ENCODE results near the gene CD160.
"Not testable (repeated sequence)": the region's sequence is repeated elsewhere in the genome, so short reads cannot be mapped to it uniquely, and the experiment has no call there.

CD160 gene

DNA sequence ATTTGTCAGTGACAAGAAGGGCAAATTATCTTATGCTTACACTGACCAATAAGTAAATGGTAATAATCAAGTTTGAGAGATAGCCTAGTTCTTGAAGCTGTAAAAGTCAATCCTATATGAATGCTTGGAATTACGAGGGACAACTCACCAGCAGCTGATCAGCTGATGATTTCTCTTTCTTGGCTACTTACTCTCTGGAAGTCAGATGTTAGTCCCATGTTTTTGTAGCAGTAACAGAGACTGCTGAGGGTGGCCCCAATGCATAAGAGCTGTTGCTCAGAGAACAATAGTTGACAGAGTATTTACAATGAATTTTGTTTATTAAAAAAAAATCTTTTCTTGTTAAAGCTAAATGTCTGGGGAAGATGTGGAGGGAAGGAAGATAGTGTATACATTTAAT is 39.3 kb downstream of the CD160 start:
- DNase-seq (ENCODE audit: low spot score): no peak

DNA sequence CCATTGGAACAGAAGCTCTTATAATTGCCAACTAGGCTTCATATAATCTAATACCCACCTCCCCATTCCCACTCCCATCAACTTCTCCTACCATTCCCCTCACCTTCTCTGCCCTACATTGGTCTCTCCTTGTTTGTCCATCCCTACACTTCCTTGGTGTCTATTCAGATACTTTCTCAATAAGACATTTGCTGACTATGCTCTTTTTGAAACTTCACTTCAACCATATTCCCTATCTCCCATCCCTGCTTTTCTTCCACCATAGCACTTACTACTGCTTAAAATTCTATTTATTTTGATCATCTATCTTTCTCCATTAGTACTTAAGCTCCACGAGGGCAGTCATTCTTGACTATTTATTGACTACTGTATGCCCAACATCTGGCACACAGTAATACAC is 40.4 kb downstream of the CD160 start:
- no peak for DNase-seq (ENCODE audit: low spot score)

DNA sequence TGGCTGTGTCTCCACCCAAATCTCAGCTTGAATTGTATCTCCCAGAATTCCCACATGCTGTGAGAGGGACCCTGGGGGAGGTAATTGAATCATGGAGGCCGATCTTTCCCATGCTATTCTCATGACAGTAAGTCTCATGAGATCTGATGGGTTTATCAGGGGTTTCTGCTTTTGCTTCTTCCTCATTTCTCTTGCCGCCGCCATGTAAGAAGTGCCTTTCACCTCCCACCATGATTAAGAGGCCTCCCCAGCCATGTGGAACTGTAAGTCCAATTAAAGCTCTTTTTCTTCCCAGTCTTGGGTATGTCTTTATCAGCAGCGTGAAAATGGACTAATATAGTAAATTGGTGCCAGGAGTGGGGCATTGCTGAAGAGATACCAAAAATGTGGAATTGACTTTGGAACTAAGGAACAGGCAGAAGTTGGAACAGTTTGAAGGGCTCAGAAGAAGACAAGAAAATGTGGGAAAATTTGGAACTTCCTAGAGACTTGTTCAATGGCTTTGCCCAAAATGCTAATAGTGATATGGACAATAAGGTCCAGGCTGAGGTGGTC is 41.2 kb downstream of the CD160 start:
- not testable (repeated sequence) for DNase-seq (ENCODE audit: low spot score)

DNA sequence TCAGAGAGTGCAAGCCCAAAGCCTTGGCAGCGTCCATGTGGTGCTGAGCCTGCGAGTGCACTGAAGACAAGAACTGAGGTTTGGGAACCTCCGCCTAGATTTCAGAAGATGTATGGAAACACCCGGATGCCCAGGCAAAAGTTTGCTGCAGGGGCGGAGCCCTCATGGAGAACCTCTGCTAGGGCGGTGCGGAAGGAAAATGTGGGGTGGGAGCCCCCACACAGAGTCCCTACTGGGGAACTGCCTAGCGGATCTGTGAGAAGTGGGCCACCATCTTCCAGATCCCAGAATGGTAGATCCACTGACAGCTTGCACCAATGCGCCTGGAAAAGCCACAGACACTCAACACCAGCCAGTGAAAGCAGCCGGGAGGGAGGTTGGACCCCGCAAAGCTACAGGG is 42.2 kb downstream of the CD160 start:
- DNase-seq (ENCODE audit: low spot score): not testable (repeated sequence)

DNA sequence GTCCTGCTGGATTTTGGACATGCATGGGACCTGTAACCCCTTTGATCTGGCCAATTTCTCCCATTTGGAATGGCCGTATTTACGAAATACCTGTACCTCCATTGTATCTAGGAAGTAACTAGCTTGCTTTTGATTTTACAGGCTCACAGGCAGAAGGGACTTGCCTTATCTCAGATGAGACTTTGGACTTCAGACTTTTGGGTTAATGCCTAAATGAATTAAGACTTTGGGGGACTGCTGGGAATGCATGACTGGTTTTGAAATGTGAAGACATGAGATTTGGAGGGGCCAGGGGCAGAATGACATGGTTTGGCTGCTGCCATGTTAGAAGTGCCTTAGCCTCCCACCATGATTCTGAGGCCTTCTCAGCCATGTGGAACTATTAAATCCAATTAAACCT is 42.7 kb downstream of the CD160 start:
- not testable (repeated sequence) for DNase-seq (ENCODE audit: low spot score)

DNA sequence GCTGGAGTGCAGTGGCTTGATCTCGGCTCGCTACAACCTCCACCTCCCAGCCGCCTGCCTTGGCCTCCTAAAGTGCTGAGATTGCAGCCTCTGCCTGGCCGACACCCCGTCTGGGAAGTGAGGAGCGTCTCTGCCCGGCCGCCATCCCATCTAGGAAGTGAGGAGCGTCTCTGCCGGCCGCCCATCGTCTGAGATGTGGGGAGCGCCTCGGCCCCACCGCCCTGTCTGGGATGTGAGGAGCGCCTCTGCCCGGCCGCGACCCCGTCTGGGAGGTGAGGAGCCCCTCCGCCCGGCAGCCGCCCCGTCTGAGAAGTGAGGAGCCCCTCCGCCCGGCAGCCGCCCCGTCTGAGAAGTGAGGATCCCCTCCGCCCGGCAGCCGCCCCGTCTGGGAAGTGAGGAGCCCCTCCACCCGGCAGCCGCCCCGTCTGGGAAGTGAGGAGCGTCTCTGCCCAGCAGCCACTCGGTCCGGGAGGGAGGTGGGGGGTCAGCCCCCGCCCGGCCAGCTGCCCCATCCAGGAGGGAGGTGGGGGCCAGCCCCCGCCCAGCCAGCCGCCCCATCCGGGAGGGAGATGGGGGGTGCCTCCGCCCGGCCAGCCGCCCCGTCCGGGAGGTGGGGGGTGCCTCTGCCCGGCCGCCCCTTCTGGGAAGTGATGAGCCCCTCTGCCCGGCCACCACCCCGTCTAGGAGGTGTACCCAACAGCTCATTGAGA is 45.1 kb downstream of the CD160 start:
- not testable (repeated sequence) for DNase-seq (ENCODE audit: low spot score)

DNA sequence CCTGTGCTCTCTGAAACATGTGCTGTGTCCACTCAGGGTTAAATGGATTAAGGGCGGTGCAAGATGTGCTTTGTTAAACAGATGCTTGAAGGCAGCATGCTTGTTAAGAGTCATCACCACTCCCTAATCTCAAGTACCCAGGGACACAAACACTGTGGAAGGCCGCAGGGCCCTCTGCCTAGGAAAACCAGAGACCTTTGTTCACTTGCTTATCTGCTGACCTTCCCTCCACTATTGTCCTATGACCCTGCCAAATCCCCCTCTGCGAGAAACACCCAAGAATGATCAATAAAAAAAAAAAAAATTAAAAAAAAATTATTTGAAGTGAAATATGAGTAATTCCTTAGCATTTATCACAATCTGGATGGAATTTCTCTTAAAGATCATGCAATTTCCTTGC is 45.8 kb downstream of the CD160 start:
- DNase-seq (ENCODE audit: low spot score): not testable (repeated sequence)

DNA sequence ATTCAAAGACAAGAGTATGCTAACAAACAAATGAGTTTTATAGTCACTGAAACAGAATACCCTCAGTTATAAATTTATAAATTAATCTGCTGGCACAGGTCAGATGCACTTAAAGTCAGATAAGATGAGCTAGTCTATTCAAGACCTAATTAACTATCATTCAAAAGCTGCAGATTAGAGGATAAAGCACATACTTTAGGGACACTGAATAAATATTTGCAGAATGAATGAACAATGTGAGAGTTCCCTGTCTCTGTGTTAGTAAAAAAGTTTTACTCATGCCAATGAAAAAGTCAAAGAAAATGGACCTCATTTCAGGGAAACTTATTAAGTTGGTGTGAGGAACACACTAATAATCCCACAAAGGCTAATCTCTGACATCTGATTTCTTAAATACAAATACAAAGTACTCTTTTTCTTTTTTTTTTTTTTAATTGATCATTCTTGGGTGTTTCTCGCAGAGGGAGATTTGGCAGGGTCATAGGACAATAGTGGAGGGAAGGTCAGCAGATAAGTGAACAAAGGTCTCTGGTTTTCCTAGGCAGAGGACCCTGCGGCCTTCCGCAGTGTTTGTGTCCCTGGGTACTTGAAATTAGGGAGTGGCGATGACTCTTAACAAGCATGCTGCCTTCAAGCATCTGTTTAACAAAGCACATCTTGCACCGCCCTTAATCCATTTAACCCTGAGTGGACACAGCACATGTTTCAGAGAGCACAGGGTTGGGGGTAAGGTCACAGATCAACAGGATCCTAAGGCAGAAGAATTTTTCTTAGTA is 46.5 kb downstream of the CD160 start:
- DNase-seq (ENCODE audit: low spot score): not testable (repeated sequence)

DNA sequence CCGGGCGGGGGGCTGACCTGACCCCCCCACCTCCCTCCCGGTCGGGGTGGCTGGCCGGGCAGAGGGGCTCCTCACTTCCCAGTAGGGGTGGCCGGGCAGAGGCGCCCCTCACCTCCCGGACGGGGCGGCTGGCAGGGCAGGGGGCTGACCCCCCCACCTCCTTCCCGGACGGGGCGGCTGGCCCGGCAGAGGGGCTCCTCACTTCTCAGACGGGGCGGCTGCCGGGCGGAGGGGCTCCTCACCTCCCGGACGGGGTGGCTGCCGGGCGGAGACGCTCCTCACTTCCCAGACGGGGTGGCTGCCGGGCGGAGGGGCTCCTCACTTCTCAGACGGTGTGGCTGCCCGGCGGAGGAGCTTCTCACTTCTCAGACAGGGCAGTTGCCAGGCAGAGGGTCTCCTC is 47.6 kb downstream of the CD160 start:
- DNase-seq (ENCODE audit: low spot score): not testable (repeated sequence)

DNA sequence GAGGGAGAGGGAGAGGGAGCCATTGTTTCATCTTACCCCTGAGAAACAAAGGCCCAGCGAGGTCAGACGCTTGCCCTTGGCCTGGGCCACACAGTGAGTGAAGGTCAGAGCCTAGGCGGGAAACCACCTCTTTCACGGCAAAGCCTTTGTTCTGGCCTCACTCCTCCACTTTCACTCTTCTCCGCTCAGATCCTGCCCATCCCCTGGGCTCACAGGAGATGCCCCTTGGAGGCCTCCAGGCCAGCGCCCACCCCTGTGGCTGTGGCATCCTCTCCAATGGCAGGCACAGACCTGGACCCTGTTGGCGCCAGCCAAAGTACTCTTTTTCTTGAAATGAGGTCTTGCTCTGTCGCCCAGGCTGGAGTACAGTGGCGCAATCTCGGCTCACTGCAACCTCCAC is 48.7 kb downstream of the CD160 start:
- not testable (repeated sequence) for DNase-seq (ENCODE audit: low spot score)

DNA sequence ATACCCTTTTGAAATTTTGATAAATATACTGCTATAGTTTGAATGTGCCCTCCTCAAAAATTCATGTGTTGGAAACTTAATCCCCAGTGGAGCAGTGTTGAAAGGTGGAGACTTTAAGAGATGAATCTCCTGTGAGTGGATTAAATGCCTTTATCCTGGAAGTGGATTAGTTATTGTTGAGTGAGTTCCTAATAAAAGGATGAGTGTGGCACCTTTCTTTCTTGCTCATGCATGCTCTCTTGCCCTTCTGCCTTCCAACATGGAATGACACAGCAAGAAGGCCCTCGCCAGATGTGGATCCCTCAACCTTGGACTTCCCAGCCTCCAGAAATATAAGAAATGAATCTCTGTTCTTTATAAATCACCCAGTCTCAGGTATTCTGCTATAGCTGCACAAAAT is 51.8 kb downstream of the CD160 start:
- DNase-seq (ENCODE audit: low spot score): no peak

DNA sequence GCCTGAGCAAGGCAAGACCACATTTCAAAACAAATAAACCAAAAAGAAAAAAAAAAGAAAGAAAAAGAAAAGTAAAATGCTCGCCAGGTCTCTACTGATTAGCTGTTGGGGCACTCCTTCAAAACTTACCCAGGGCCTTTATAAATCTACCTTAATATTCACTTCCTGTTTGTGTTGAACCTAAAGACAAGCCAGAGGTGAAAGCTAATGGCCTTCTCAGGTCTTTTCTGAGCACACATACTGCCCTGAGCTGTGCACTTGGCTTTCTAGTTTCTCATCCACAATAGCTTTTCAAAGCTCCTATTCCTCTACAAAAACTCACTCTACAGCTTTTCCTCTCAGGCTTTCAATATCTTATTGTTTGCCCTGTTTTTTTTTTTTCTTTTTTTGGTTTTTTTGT is 54.1 kb downstream of the CD160 start:
- DNase-seq (ENCODE audit: low spot score): no peak

DNA sequence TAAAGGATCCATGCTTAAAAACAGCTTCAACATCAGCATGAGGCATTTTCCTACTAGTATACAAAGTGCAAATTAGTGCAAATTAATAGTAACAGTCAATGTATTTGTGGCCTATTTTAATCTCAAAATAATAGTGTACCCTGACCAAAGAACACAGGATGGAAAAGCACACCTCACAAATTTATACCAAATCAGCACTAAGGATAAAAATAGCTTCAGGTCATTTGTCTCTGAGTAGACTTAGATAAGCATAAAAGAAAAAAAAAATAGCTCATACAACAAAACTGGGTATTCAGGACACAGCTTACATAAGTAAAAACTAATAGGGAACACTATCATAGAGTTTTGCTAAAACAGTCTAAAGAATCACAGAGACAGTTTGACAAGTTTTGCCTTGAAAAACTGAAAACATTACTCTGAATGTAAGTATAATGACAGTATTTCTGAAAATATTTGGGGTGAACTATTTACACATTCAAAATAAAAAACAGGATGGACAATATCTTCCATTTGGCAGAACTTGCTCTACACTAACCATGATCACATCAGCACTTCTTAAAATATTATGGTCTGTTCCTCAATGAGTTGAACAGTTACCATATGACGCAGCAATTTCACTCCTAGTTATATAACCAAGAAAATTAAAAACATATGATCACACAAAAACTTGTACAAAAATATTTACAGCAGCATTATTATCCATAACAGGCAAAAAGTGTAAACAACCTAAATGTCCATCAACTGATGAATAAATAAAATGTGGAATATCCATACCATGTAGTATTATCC is 58.3 kb downstream of the CD160 start:
- no peak for DNase-seq (ENCODE audit: low spot score)

DNA sequence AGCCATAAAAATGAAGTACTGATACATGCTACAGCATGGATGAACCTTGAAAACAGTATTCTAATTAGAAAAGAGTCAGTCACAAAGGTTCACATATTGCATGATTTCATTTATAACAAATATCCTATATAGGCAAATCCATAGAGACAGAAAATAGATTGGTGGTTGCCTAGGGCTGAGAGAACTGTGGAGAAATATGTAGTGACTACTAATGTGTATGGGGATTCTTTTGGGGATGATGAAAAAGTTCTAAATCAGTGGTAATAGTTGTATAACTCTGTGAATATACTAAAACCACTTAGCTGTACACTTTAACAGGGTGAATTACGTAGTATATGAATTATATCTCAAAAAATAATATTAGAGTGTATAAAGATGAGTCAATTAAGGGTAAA is 58.8 kb downstream of the CD160 start:
- no peak for DNase-seq (ENCODE audit: low spot score)

DNA sequence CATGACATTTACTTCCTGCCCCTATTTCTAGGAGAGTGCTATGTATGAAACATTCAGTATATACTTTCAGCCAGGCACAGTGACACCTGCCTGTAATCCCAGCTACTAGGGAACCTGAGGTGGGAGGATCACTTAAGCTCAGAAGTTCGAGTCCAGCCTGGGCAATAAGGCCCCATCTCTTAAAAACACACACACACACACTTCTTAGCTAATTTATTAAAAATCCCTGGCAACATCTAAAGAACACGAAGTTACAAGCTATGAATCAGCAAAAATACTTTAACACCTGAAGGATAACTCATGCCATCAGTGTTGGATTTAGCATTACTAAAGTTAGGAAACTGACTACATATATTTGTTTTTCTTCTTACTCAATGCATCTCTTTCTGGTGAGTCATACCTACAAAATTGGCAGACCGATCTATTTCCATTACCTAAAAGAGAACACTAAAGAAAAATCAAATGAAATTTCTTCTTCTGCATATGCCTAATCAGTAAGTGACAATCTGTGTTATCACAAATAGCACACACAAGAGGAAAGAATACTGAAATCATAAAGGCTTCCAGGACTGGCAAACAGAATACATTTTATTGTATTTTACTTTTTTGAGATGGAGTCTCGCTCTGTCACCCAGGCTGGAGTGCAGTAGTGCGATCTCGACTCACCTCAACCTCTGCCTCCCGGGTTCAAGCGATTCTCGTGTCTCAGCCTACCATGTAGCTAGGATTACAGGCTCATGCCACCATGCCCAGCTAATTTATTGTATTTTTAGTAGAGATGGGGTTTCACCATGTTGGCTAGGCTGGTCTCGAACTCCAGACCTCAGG is 63.2 kb downstream of the CD160 start:
- DNase-seq (ENCODE audit: low spot score): no peak

DNA sequence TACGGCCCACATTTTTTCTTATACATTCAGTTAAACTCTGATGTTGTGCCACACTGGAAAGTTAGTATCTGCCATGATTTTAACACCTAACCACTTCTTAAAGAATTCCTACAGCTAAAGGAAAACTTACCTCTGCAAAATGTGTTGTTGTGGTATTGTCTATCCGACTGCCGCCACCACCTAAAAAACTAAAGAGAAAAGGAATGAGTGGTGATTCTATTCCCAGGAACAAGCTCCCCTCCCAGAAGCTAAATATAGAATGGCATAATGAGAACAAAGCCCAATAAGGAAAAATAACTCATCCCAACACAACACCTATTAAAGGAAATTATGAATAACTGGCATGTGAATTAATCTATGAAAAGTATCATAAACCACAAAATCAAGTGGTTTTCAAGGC is 65.1 kb downstream of the CD160 start:
- no peak for DNase-seq (ENCODE audit: low spot score)

DNA sequence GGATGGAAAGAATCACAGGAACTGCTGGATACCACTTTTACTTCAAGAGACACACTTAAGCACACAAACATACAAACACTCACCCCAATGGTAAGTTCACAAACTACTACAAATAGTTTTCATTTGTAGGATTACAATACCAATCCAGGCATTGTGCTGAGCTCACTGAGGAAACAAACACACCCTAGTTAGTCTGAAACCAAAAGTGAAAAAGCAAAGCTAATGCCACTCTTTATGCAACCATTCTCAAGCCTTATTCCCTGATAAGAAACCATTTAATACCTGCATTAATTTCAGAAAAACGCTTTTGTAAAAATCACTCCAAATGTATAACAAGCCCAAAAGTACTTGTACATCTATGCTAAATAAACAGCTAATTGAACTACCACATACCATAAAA is 66.2 kb downstream of the CD160 start:
- no peak for DNase-seq (ENCODE audit: low spot score)

DNA sequence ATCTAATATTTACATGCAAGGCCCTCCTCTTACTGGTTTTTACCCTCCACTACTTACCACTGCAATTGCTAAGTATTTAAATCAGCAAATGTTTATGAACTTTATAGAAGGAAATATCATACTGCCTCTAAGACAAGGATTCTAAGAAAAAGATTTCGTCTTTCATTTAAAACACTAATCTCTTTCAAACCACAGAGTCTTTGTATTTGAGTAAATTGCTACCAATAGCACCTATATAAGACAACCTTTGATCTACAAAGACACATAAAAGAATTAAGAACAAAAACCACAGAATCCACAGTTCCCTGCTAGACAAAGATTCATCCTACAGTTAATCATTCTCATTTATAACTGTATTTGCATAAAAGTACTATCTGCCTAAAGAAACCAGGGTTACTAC is 67.0 kb downstream of the CD160 start:
- no peak for DNase-seq (ENCODE audit: low spot score)

DNA sequence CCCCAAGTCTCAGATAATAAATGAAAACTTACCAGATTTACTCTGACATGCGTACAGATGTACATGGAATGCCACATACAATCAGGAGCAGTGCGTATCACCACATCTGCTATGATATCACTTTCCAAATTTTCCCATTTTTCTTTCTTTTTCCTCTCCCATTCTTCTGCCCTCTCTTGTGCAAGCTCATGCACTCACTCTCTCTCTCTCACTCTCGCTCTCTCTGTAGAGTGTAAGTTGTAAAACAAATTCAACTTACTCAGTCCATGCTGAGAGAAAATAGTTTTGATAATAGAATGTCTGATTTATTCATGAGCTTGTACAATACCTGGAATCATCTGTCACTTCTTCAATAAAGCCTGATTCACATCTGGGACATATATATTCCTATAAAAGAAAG is 69.3 kb downstream of the CD160 start:
- no peak for DNase-seq (ENCODE audit: low spot score)
